Peyer's patch (tissue), 4 donors: ENCODE measurements around the gene TCF7L2.

ENCODE experiments used
- CTCF ChIP-seq, 6 experiments: fragments of 450-650 bp in 4 of 6; fragments of 200-600 bp in 2 of 6; sonication (generic) in 1 of 6; IDR thresholded peaks; one replicate each; pipeline ENCODE4 v1.5.1; 2017 to 2019; ENCODE audit warnings: antibody characterized with exemption in 6 of 6, mild to moderate bottlenecking in 3 of 6, moderate library complexity in 1 of 6
- POLR2A ChIP-seq, 2 donors: fragments of 450-650 bp; IDR thresholded peaks; one replicate each; pipeline ENCODE4 v1.5.1; 2017; ENCODE audit warnings: antibody characterized with exemption in 2 of 2, mild to moderate bottlenecking in 2 of 2, moderate library complexity in 2 of 2

DNA sequence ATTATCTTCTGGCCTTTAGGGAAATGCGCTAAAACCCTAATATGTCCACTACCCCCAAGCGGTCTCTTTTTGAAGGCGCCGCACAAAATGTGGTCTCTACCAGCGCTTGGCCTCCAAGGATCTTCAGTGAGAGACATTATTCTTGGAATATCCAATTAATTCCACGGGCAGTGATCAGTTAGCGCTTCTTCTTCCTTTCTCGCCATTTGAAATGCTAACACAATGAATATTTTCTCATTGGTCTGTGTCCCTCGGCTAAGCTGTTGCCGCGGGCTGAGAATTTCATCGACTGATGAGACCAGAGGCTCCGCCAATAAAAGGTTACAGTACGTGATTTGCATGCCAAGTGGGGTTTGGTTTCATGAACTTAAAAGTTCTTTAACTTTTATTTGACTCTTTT, 169.8 kb downstream of the TCF7L2 start:
- TF ChIP-seq CTCF (IDR thresholded peaks at IDR 0.05): no peak
- TF ChIP-seq POLR2A (IDR thresholded peaks at IDR 0.05): no peak
